Inferior parietal cortex (tissue), 1 donor: ENCODE measurements around the gene MCM9.
"Not testable (repeated sequence)": the region's sequence is repeated elsewhere in the genome, so short reads cannot be mapped to it uniquely, and the experiment has no call there.

Experiments
- DNase-seq: peaks from one replicate; pipeline ENCODE4 v3.0.0-alpha.2; 2016; ENCODE audit errors: extremely low spot score

The MCM9 gene

GRCh38 chr6:118768904-118769325 lies 166.0 kb downstream of the MCM9 start:
- DNase-seq = no peak

- no peak for DNase-seq
These were observed 166.5 kb downstream of the MCM9 start for GRCh38 chr6:118768441-118768840.

- not testable (repeated sequence) for DNase-seq
These were observed 169.6 kb downstream of the MCM9 start for GRCh38 chr6:118765316-118765715.

- DNase-seq = no peak
These were observed 170.2 kb downstream of the MCM9 start for GRCh38 chr6:118764766-118765165.
